Stomach (tissue), 9 donors: Measurements from ENCODE around the gene CTNND2. TPM values are rescaled to one million over a fixed set of nuclear protein-coding genes. Genes with fewer than 3 reads are reported as not detected.

Source experiments
- DNase-seq, 2 donors: peaks; one replicate each; pipeline versions ENCODE4 v3.0.0 to v3.0.0-alpha.2; 2013 to 2019
- H3K27ac ChIP-seq, 5 donors: fragments of 200-600 bp in 4 of 5; sonication (generic) in 4 of 5; one replicate each; pipeline ENCODE4 v1.5.1; 2013 to 2019; ENCODE audit warnings: mild to moderate bottlenecking in 1 of 5, moderate library complexity in 1 of 5
- H3K27me3 ChIP-seq, 3 donors: fragments of 200-600 bp; sonication (generic); one replicate each; pipeline ENCODE4 v1.5.1; 2017 to 2019; ENCODE audit warnings: mixed run types in 1 of 3
- H3K36me3 ChIP-seq, 4 donors: fragments of 200-600 bp; sonication (generic); 1 replicate in 3 of 4; 2 replicates in 1 of 4; pipeline ENCODE4 v1.5.1; 2016 to 2019
- H3K4me1 ChIP-seq, 4 donors: fragments of 200-600 bp; sonication (generic); one replicate each; pipeline ENCODE4 v1.5.1; 2016 to 2019
- H3K4me3 ChIP-seq, 4 donors: fragments of 200-600 bp; sonication (generic) in 3 of 4; one replicate each; pipeline ENCODE4 v1.5.1; 2016 to 2019; ENCODE audit warnings: mild to moderate bottlenecking in 1 of 4
- H3K9me3 ChIP-seq, 4 donors: fragments of 200-600 bp; sonication (generic); one replicate each; pipeline ENCODE4 v1.5.1; 2016 to 2019
- CTCF ChIP-seq, 7 experiments: fragments of 450-650 bp in 4 of 7; fragments of 200-600 bp in 3 of 7; sonication (generic) in 3 of 7; IDR thresholded peaks; one replicate each; pipeline ENCODE4 v1.5.1; 2016 to 2019; ENCODE audit warnings: antibody characterized with exemption in 7 of 7, control low read depth in 2 of 7, mild to moderate bottlenecking in 1 of 7
- EP300 ChIP-seq: sonication (generic); formaldehyde crosslinking; IDR thresholded peaks from one replicate; pipeline ENCODE4 v1.6.1; 2017; ENCODE audit warnings: antibody characterized with exemption
- POLR2A ChIP-seq, 4 donors: fragments of 450-650 bp; IDR thresholded peaks; one replicate each; pipeline ENCODE4 v1.6.1; 2016; ENCODE audit warnings: antibody characterized with exemption in 4 of 4, control low read depth in 2 of 4, mild to moderate bottlenecking in 1 of 4, moderate library complexity in 1 of 4
- POLR2AphosphoS5 ChIP-seq, 3 donors: sonication (generic); formaldehyde crosslinking; IDR thresholded peaks; one replicate each; pipeline ENCODE4 v1.6.1; 2016; ENCODE audit warnings: antibody characterized with exemption in 3 of 3
- WGBS, 5 donors: extraction: QIAGEN DNeasy Blood & Tissue Kit in 3 of 5; methylation state at CpG; one replicate each; pipeline versions ENCODE4 v1.1.5 to v1.1.7; 2013 to 2018; 5-methylcytosine and 5-hydroxymethylcytosine counted together
- intact Hi-C: fragments of 100-400 bp; cut with DNase I; formaldehyde crosslinking; loops from one replicate; pipeline ENCODE4 v1.15.1; 2023; ENCODE audit warnings: low total_unique reads
- polyA plus RNA-seq, 3 donors: library from polyadenylated mRNA; stranded (reverse); fragments of 200-250 nt; gene quantifications; one replicate each; pipeline ENCODE4 v1.2.3, GENCODE V29; 2013
- total RNA-seq, 5 donors: library from RNA; depleted of rRNA; stranded (reverse); fragments of >200 nt; gene quantifications; one replicate each; pipeline versions ENCODE4 v1.1.0 to v1.2.3, GENCODE V29; 2014 to 2016
- donor health status: healthy with polysubstance abuse.
- donor health status: Bipolar disorder and iron deficiency.
- donor health status: healthy.

CTNND2 gene
- total and polyA plus RNA-seq, 8 donors, result 0.29 to 3.4 (median 2.0) TPM; not detected in 2

- 41 to 63% (median 43%) methylated on average over 7 of the region's 7 CpGs for WGBS, 5 donors
- H3K9me3 ChIP-seq, result no peaks in the 10 kb centered on the region
- H3K27ac ChIP-seq, result no peak overlapping the region
- no peak overlapping the region for H3K4me3 ChIP-seq
- intact Hi-C loops, result no loop called here
- no peaks in the 10 kb centered on the region for H3K36me3 ChIP-seq
- no peak for TF ChIP-seq EP300
- TF ChIP-seq POLR2A (IDR thresholded peaks at IDR 0.05), result no peak
- no peak for TF ChIP-seq CTCF (IDR thresholded peaks at IDR 0.05)
- no peak for TF ChIP-seq POLR2AphosphoS5 (IDR thresholded peaks at IDR 0.05)
- no peaks in the 10 kb centered on the region for H3K27me3 ChIP-seq
- no peak for DNase-seq
- H3K4me1 ChIP-seq, result no peaks in the 10 kb centered on the region
Observed at GRCh38 chr5:11174591-11174990, 729.7 kb downstream of the CTNND2 start.

- H3K27me3 ChIP-seq, result no peaks in the 10 kb centered on the region
- no peak overlapping the region for H3K4me3 ChIP-seq
- intact Hi-C loops, result no loop called here
- H3K4me1 ChIP-seq, result no peaks in the 10 kb centered on the region
- H3K36me3 ChIP-seq, result no peaks in the 10 kb centered on the region
- 56 to 81% (median 73%) methylated on average over 5 of the region's 5 CpGs for WGBS, 5 donors
- DNase-seq, result no peak
- no peaks in the 10 kb centered on the region for H3K9me3 ChIP-seq
- TF ChIP-seq EP300 (no peak), CTCF (IDR thresholded peaks at IDR 0.05) (no peak), POLR2AphosphoS5 (IDR thresholded peaks at IDR 0.05) (no peak)
- H3K27ac ChIP-seq, result no peak overlapping the region
Observed at GRCh38 chr5:11172484-11172883, 731.8 kb downstream of the CTNND2 start.

GRCh38 chr5:11171236-11171635 lies 733.0 kb downstream of the CTNND2 start:
- H3K9me3 ChIP-seq, result no peaks in the 10 kb centered on the region
- H3K4me3 ChIP-seq, result no peak overlapping the region
- intact Hi-C loops, result no loop called here
- no peaks in the 10 kb centered on the region for H3K4me1 ChIP-seq
- 80 to 92% (median 87%) methylated on average over 1 of the region's 1 CpG for WGBS, 5 donors
- H3K27me3 ChIP-seq, result no peaks in the 10 kb centered on the region
- DNase-seq, result no peak
- no peak overlapping the region for H3K27ac ChIP-seq
- TF ChIP-seq CTCF (IDR thresholded peaks at IDR 0.05), result no peak
- TF ChIP-seq EP300, result no peak
- no peak for TF ChIP-seq POLR2A (IDR thresholded peaks at IDR 0.05)
- TF ChIP-seq POLR2AphosphoS5 (IDR thresholded peaks at IDR 0.05), result no peak
- no peaks in the 10 kb centered on the region for H3K36me3 ChIP-seq

- no peaks in the 10 kb centered on the region for H3K9me3 ChIP-seq
- no peak for TF ChIP-seq POLR2A (IDR thresholded peaks at IDR 0.05)
- TF ChIP-seq POLR2AphosphoS5 (IDR thresholded peaks at IDR 0.05), result no peak
- no peak for TF ChIP-seq EP300
- no peak for TF ChIP-seq CTCF (IDR thresholded peaks at IDR 0.05)
- WGBS, 5 donors, result 77 to 83% (median 82%) methylated on average over 7 of the region's 7 CpGs
- H3K4me1 ChIP-seq, result no peaks in the 10 kb centered on the region
- H3K27ac ChIP-seq, result no peak overlapping the region
- no peaks in the 10 kb centered on the region for H3K27me3 ChIP-seq
- H3K4me3 ChIP-seq, result no peak overlapping the region
- intact Hi-C loops, result no loop called here
- H3K36me3 ChIP-seq, result no peaks in the 10 kb centered on the region
- no peak for DNase-seq
Observed at GRCh38 chr5:11166923-11167322, 737.3 kb downstream of the CTNND2 start.
